Neural crest cell (in vitro differentiated cells): ENCODE results near the gene ZNF536. TPM values are rescaled to one million over a fixed set of nuclear protein-coding genes. Genes with fewer than 3 reads are reported as not detected.

ENCODE experiments used
- DNase-seq: peaks from one replicate; pipeline ENCODE4 v3.0.0; 2021; ENCODE audit warnings: low read depth, mixed read lengths, low spot score
- H3K27ac Mint-ChIP-seq: one replicate; pipeline ENCODE4 v1.8.0; 2021; ENCODE audit warnings: mild to moderate bottlenecking, mixed read lengths; ENCODE audit not compliant: unreplicated experiment
- H3K27me3 Mint-ChIP-seq: 2 replicates; pipeline ENCODE4 v1.8.0; 2021; ENCODE audit warnings: low read depth, mild to moderate bottlenecking, mixed read lengths
- H3K36me3 Mint-ChIP-seq: 2 replicates; pipeline ENCODE4 v1.8.0; 2021; ENCODE audit warnings: low read depth, mild to moderate bottlenecking, mixed read lengths
- H3K4me1 Mint-ChIP-seq: 2 replicates; pipeline ENCODE4 v1.8.0; 2021; ENCODE audit warnings: mixed read lengths
- H3K4me3 Mint-ChIP-seq: one replicate; pipeline ENCODE4 v1.8.0; 2021; ENCODE audit warnings: mild to moderate bottlenecking, mixed read lengths
- H3K9me3 Mint-ChIP-seq: 2 replicates; pipeline ENCODE4 v1.8.0; 2021; ENCODE audit warnings: mixed read lengths
- total RNA-seq: library from RNA; stranded (reverse); gene quantifications from 2 replicates; pipeline ENCODE4 v1.2.1, GENCODE V29; 2021
- TF ChIP-seq, protein P1 (sequence below): fragments of 200-600 bp; sonication (generic); conservative IDR thresholded peaks from 2 replicates; pipeline ENCODE4 v1.5.0; 2021; ENCODE audit warnings: antibody characterized with exemption, mild to moderate bottlenecking

ZNF536 gene
- total RNA-seq, 1 donor from 2014 or later = 22.0 TPM

DNA sequence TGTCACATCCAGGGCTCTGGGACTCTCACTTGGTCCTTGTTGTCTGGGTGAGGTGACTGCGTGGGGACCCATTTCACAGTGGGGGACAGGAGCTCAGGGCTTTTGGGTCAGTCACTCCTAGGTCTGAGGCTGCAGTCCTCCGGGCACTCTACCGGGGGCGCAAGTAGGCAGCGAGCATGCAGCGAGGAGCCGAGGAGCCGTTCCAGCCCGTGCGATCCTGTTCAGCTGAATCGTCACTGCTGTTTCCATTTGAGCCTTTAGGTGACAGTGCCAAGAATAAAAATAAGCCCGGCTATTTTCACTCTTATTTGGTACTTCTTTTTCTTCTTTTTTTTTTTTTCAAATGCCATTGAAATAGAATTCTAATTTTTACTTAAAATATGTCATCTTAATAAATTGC lies 126.5 kb downstream of the ZNF536 start:
- DNase-seq = no peak
- Mint-ChIP-seq H3K9me3 (no peaks in the 10 kb centered on the region), H3K27ac (no peak overlapping the region), H3K36me3 (peaks cover 2% of the 10 kb centered on the region), H3K4me1 (no peaks in the 10 kb centered on the region), H3K4me3 (no peak overlapping the region), H3K27me3 (peaks cover 33% of the 10 kb centered on the region)
- TF ChIP-seq, protein P1, sequence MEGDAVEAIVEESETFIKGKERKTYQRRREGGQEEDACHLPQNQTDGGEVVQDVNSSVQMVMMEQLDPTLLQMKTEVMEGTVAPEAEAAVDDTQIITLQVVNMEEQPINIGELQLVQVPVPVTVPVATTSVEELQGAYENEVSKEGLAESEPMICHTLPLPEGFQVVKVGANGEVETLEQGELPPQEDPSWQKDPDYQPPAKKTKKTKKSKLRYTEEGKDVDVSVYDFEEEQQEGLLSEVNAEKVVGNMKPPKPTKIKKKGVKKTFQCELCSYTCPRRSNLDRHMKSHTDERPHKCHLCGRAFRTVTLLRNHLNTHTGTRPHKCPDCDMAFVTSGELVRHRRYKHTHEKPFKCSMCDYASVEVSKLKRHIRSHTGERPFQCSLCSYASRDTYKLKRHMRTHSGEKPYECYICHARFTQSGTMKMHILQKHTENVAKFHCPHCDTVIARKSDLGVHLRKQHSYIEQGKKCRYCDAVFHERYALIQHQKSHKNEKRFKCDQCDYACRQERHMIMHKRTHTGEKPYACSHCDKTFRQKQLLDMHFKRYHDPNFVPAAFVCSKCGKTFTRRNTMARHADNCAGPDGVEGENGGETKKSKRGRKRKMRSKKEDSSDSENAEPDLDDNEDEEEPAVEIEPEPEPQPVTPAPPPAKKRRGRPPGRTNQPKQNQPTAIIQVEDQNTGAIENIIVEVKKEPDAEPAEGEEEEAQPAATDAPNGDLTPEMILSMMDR = no peak

DNA sequence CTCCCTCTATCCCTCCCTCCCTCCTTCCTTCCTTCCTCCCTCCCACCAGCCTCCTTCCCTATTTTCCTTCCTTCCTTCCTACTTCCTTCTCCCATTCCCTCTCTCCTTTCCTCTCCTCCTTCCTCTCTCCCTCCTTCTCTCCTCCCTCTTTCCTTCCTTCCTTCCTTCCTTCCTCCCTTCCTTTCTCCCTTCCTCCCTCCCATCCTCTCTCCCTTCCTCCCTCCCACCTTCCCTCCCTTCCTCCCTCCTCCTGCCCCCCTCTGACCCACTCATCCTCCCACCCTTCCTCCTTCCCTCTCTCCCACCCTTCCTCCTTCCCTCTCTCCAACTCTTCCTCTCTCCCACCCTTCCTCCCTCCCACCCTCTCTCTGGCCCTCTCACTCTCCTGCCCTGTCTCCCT lies 132.1 kb downstream of the ZNF536 start:
- Mint-ChIP-seq H3K36me3 (no peaks in the 10 kb centered on the region), H3K4me3 (no peak overlapping the region), H3K27ac (no peak overlapping the region), H3K27me3 (peaks cover 19% of the 10 kb centered on the region), H3K9me3 (no peaks in the 10 kb centered on the region), H3K4me1 (no peaks in the 10 kb centered on the region)
- no peak for DNase-seq
- TF ChIP-seq, protein P1 = no peak

DNA sequence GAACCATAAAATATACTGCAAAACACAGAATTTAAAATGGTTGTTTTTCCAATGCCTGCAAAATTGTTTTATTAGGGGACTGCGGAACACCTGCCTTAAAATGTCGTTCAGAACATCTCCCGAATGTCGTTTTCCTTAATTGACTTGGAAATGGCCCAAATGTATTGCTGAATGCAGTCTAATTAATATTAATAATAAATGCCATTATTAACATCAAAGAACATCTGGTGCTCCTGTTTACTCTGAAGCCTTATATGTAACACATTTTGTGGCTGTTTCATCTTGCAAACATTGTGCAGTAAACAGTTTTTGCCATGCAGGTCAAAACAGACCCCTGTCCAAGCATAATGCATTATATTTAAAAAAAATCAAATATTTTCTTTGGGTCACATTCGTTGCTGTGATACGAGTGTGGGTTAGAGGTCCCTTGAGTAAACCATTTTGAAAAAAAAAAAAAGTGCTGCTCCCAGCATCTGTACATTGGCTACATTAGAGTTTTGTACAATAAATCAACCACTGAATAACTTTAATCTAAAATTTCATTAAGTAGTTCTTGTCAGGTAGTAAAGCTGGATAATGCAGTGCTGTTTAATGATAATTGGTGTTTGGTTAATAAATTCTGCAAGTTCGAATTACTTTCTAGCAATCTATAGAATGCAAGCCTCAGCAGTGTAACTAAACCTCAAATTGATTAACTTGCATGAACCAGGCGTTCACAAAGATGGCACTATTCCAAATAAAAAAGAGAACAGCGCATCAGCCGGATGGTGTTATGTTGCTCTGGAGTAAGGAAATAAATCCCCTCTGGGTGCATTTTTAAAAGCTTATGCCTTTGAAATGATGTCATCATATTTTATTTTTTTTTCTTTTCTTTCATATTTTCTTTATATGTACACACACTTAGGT lies 140.2 kb downstream of the ZNF536 start:
- Mint-ChIP-seq H3K27ac (no peak overlapping the region), H3K27me3 (no peaks in the 10 kb centered on the region), H3K4me1 (no peaks in the 10 kb centered on the region), H3K36me3 (no peaks in the 10 kb centered on the region), H3K4me3 (no peak overlapping the region), H3K9me3 (no peaks in the 10 kb centered on the region)
- TF ChIP-seq, protein P1 = no peak
- DNase-seq = no peak

DNA sequence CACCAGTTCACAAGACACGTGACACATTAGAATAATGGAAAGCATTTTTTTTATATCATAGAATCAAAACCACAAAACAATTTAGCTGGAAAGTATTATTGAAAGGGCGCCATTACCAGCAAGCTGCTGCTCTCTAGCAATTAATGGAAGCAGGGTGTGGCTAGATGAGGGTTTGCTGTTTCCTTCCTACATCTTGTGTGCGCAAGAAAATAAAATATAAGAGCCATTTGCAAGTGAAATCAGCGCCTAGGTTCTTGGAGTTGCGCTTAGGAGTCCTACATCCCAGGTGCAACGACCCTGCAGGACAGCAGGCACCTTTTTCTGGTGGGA lies 140.9 kb downstream of the ZNF536 start:
- no peaks in the 10 kb centered on the region for H3K36me3 Mint-ChIP-seq
- no peaks in the 10 kb centered on the region for H3K9me3 Mint-ChIP-seq
- H3K4me1 Mint-ChIP-seq = no peaks in the 10 kb centered on the region
- H3K4me3 Mint-ChIP-seq = no peak overlapping the region
- TF ChIP-seq, protein P1 = no peak
- DNase-seq = no peak
- H3K27me3 Mint-ChIP-seq = no peaks in the 10 kb centered on the region
- no peak overlapping the region for H3K27ac Mint-ChIP-seq

DNA sequence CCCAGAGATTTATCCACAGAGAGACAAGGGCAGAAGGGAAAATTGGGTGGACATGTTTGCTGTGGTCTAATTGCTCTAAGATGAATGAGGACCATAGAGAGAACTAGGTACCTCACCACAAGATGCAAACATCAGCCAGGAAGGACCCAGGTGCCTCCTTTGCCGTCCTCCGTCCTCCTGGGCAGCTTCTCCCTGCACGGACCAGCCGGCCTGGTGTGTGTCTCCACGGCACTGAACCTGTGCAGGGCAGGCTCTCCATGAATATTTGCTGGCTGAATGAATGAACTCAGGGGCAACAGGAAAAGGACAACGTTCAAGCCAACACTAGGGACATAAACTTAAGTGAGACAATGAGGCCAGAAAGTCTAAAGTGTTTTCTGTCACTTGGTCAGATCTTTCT lies 143.9 kb downstream of the ZNF536 start:
- Mint-ChIP-seq H3K27ac (no peak overlapping the region), H3K4me3 (no peak overlapping the region), H3K4me1 (no peaks in the 10 kb centered on the region), H3K27me3 (no peaks in the 10 kb centered on the region), H3K36me3 (no peaks in the 10 kb centered on the region), H3K9me3 (no peaks in the 10 kb centered on the region)
- TF ChIP-seq, protein P1 = no peak
- DNase-seq = no peak
